GM12864 (cell line): ENCODE results near the gene LPP.

Experiments
- DNase-seq: peaks from one replicate; pipeline ENCODE4 v3.0.0-alpha.2; 2011; ENCODE audit warnings: low read depth
- H3K4me3 ChIP-seq: 2 replicates; pipeline ENCODE4 v1.5.1; 2011; ENCODE audit warnings: mild to moderate bottlenecking, low read depth, low read length, control low read depth
- CTCF ChIP-seq: IDR thresholded peaks from 2 replicates; pipeline ENCODE4 v1.5.1; 2011; ENCODE audit warnings: low read depth, mild to moderate bottlenecking, moderate library complexity, low read length, control low read depth, inconsistent platforms; ENCODE audit errors: missing control alignments

Gene LPP

GRCh38 chr3:188176884-188177283 is 22.9 kb downstream of the LPP start:
- H3K4me3 ChIP-seq = no peak overlapping the region

DNA sequence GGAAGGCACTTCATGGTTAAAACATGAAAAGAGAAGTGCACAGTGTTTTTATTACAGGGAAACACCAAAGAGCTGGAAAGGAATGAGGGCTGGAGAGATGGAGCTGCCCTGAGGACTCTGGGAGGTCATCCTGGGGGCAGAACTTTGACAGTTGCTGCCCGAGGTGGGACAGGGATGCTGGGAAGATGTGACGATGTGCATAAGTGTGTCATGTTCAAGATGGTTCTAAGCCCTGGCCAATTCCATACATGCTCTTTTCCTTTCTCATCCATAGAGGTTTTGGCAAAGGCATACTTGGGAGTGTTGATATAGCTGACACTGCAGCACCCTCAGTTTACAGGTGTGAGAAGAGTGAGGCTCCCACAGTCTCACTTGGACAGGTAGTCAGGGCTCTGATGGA is 23.8 kb downstream of the LPP start:
- no peak overlapping the region for H3K4me3 ChIP-seq
- no peak for DNase-seq
- no peak for TF ChIP-seq CTCF

More at GRCh38 chr3:188176884-188177283, 22.9 kb downstream of the LPP start:
- no peak for DNase-seq
- TF ChIP-seq CTCF = no peak

DNA sequence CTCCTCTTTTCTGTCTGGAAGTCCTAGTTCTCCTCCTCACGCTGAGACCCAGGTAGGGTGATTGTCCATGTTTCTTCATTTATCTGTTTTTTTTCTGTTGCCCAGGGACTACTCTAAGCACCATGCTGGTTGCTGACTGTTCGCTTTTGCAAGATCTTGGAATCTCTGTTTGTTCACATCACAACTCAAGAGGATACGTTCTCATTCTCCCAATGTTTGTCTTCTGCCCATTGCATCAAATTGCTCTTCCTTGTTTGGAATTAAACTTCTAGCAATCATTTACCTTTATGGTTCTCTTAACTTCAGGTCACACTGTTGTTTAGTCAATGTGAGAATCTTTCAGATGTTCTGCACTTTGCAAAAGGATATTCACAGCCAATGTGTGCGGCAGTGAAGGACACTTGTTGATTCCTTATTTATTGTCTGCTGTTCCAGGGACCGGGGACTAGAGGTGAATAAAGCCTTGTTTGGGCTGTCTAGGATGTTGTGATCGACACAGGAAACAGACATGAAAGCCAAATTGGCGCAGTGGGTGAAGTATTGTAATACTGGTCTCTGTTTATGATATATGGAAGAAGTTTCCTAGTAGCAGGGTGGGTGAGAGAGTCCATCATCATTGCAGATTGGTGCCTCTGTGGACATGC is 24.5 kb downstream of the LPP start:
- no peak for DNase-seq
- no peak for TF ChIP-seq CTCF
- no peak overlapping the region for H3K4me3 ChIP-seq

DNA sequence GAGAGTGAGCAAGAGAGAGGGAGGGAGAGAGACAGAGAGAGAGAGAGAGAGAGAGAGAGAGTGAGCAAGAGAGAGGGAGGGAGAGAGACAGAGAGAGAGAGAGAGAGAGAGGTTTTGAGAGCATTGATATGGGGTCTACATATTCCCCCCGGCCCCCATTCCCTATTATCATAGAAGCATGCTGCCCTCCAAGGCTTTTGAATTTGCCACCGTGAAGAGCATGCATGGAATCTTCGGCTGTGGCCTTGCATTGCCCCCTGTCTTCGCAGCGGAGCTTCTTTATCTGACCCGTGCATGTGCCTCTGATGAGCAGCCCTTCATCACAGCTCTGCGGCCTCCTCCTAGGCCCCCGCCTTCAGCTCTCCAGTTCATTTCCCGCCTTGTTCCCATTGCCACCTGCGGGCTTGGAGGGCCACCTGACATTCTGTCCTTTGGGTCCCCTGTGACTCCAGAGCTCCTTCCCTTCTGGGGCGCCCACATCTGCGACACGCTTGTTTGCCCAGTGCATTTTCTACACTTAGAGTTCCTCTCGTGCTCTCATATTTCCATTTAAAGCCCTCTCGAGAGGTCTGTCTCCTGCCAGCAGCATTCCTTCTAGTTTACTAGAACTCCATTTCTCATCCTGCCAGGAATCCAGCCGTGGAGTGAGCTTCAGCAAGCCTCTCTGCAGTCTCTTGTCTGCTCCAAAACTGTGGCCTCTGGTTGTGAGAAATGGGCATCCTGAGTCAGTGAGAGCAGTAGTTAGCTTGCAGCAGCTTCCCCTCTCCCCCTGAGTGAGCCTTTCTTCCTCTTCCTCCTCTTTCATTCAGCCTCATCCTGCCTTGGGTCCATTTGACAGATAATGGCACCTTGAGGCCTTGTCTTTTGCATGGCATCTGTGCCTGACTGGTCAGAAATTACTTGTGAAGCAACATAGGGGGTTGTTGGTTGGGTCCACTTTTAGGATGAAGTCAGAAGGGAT is 25.3 kb downstream of the LPP start:
- no peak for TF ChIP-seq CTCF
- DNase-seq = no peak
- H3K4me3 ChIP-seq = no peak overlapping the region

- H3K4me3 ChIP-seq = no peak overlapping the region
- TF ChIP-seq CTCF = no peak
- DNase-seq = no peak
Observed at GRCh38 chr3:188180114-188180513, 26.2 kb downstream of the LPP start.

DNA sequence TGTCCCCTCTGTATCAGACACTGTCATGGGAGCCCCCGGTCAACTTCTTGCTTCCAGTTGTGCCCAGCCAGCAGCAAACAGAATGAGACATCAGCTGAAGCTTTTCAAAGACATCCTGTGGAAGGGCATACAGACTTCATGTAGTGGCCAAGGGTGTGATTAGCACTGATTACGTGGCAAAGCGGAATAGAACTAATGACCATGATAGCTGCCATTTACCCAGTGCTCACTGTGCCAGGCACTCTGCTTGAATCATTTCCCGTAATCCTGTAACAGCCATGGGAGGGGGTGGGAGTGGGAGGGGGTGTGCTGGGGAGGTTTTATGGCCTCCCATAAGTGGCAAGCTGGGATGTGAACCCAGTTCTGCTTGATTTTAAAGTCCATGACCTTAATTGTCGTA is 29.5 kb downstream of the LPP start:
- TF ChIP-seq CTCF = no peak
- DNase-seq = no peak
- H3K4me3 ChIP-seq = no peak overlapping the region
